ENCODE data around the gene SBNO2.
A peak's percentile ranks its signal among the peaks of the same experiment; 100 is the strongest.
"Not testable (repeated sequence)": the region's sequence is repeated elsewhere in the genome, so short reads cannot be mapped to it uniquely, and the experiment has no call there.

Gene SBNO2

GRCh38 chr19:1208830-1209229, 34.8 kb upstream of the SBNO2 start:
- not testable (repeated sequence) for DNase-seq (ENCODE audit: low read depth in 2 of 2)

- DNase-seq (ENCODE audit: low read depth in 2 of 2), result peak in 1 of 2 donors; percentile 15
Observed at GRCh38 chr19:1206864-1207450, 32.9 kb upstream of the SBNO2 start.

DNA sequence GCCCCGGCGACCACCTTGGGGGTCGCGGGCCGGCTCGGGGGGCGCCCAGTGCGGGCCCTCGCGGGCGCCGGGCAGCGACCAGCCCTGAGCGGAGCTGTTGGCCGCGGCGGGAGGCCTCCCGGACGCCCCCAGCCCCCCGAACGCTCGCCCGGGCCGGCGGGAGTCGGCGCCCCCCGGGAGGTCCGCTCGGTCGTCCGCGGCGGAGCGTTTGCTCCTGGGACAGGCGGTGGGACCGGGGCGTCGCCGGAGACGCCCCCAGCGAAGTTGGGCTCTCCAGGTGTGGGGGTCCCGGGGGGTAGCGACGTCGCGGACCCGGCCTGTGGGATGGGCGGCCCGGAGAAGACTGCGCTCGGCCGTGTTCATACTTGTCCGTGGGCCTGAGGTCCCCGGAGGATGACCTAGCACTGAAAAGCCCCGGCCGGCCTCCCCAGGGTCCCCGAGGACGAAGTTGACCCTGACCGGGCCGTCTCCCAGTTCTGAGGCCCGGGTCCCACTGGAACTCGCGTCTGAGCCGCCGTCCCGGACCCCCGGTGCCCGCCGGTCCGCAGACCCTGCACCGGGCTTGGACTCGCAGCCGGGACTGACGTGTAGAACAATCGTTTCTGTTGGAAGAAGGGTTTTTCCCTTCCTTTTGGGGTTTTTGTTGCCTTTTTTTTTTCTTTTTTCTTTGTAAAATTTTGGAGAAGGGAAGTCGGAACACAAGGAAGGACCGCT, 32.2 kb upstream of the SBNO2 start:
- DNase-seq (ENCODE audit: low read depth in 2 of 2), result peak in 1 of 2 donors; percentile 10

DNA sequence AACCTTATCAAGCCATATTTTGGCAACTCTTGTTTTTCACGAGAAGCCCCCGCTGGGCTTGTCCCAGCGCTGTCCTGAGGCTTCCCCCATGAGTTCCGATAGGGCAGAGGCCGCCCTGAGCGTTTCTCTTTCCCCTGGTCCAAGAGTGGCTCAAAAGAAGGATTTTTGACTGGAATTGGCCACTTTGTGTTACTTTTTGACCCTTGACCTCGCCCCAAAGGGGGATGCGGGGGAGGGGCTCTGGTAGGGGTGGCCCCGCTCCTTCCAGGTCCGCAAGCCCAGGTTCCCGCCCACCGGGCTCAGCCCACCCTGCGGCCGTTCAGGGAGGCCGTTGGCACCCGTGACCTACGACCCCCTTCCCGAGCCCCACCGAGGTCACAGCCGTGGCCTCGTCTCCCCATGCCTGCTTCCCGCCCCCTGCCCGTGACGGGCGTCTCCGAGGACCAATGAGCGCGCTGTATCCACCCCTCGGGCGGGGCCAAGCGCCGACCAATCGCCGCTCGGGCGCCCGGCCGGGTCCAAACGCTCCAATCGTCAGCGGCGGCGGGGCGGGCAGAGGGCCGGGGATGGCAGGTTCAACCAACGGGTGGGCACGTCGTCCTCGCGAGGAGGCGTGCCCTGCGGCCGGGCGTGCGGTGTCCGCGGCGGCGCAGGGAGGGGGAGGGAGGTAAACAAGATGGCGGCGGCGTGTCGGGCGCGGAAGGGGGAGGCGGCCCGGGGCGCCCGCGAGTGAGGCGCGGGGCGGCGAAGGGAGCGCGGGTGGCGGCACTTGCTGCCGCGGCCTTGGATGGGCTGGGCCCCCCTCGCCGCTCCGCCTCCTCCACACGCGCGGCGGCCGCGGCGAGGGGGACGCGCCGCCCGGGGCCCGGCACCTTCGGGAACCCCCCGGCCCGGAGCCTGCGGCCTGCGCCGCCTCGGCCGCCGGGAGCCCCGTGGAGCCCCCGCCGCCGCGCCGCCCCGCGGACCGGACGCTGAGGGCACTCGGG, 31.3 kb upstream of the SBNO2 start, which contains the start of gene STK11:
TSS of gene STK11 (plus strand) at position 665 of the 986 bp plus-strand sequence. CDS start 1,136 bp downstream, outside the sequence.
- peak; percentile 99 for DNase-seq (ENCODE audit: low read depth in 2 of 2)

- DNase-seq (ENCODE audit: low read depth in 2 of 2), result not testable (repeated sequence)
Observed at GRCh38 chr19:1200614-1201013, 26.5 kb upstream of the SBNO2 start.

DNA sequence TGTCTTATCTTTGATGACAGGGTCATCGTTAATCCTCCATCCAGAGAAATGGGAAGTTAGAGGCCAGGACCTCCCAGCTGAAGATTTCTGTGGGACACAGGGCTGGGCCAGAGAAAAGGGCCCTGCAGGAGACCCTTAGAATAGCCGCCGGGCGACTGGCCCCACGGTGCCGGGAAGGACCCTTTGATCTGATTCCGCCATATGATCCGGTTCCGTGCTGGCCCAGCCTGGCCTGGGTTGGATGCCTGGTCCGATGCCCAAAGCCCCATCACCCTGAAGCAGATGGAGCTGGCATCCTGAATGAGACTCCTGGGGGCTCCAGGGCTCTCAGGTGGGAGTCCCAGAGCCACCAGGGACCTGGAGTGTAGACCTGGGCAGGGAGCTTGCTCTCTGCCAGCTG, 25.5 kb upstream of the SBNO2 start:
- no peak for DNase-seq (ENCODE audit: low read depth in 2 of 2)

DNA sequence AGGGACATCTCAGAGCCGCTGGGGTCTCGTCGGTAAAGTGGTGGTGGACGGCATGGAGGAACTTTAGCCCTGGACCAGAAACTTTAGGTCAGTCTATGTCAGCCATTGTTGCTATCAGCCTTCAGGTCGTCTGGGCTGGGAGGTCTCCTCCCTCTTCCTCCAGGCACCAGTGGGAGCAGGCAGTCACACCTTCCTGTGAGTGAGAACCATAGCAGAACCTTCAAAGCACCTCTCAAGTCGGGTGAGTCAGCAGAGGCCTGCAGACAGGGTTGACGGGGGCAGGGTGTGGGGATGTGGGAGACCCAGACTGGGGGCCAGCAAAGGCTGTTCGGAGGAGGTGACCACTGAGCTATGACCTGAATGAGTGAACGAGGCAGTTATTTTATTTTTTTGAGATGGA, 15.4 kb upstream of the SBNO2 start:
- DNase-seq (ENCODE audit: low read depth in 2 of 2), result peak; percentile 39 to 41

DNA sequence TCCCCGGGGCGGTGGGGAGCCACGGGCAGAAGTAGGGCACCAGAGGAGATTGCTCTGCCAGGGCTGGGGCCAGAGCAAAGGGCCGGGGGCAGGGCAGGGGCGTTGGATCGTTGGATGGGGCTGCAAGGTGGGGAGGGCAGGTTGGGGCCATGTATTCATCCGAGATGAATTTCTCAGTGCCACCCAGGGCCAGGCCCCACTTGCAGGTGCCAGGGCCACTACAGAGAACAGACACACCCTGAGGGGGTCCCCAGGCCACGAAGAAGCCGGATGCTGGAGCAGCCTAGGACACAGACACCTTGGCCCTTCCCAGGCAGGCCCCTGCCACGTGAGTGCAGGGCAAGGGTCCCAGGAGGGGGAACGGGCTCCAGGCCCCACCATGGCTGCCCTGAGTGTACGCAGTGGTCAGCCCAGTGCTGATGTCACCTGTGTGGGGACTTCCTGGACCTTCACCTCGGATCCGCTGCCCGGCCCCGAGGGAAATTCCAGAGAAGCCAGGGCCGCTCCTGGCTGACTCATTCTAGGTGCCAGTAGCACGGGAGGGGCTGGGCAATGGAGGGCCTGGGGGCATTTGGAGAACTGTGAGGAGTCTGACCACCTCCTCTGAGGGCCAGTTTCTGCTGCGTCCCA, 9.6 kb upstream of the SBNO2 start:
- no peak for DNase-seq (ENCODE audit: low read depth in 2 of 2)

- no peak for DNase-seq (ENCODE audit: low read depth in 2 of 2)
Observed at GRCh38 chr19:1182727-1183126, 8.7 kb upstream of the SBNO2 start.

GRCh38 chr19:1182068-1182467, 8.0 kb upstream of the SBNO2 start:
- DNase-seq (ENCODE audit: low read depth in 2 of 2), result no peak

DNA sequence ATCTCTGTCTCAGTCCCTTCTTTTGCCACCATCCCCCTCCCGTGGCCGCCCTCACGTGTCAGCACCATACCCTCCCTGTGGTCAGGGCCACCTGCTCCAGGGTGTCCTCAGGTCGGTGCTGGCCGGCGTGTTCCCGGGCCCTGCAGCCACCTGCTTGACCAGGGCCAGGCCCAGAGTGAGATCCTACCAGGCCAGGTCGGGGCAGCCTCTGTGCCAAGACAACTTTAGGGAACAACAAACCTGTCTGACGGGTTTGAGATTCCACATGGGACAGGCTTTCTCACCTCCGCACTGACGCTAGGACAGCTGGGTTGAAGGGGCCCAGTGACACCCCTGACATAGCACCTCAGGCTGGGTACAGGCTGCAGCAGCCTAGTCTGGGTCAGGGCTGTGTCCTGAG, 7.5 kb upstream of the SBNO2 start:
- no peak for DNase-seq (ENCODE audit: low read depth in 2 of 2)

DNA sequence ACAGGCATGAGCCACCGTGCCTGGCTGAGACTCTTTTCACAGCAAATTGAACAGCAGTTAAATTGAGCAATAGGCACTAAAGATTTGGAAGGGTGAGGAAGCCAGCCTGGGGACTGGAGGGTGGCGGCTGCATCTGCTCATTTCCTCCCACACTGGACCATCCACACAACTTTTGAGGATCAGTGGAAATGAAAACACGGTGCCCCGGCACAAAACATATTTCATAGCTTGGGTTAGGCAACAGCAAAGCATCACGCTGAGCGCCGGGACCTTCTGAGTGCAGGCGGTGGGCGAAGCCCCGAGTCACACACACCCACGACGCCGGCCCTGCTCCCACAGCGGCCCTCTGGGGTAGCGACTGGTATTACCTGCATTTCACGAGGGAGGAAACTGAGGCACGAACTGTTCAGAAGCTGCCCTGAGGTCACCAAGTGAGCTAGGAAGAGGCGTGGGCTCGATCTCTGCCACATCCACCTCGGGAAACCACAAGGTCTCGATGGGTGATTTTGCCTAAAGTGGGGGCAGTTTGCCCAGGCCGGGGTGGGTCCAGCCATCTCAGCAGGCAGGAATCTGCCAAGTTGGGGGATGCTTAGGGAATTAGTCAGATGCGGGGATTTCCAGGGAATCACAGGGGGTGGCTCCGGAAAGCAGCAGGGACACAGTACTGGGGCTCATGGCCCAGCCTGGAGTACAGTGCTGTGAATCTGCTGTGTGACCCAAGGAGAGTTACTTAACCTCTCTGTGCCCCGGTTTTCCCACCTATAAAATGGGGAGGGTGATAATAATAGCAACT, 3.5 kb upstream of the SBNO2 start:
- DNase-seq (ENCODE audit: low read depth in 2 of 2), result no peak

DNA sequence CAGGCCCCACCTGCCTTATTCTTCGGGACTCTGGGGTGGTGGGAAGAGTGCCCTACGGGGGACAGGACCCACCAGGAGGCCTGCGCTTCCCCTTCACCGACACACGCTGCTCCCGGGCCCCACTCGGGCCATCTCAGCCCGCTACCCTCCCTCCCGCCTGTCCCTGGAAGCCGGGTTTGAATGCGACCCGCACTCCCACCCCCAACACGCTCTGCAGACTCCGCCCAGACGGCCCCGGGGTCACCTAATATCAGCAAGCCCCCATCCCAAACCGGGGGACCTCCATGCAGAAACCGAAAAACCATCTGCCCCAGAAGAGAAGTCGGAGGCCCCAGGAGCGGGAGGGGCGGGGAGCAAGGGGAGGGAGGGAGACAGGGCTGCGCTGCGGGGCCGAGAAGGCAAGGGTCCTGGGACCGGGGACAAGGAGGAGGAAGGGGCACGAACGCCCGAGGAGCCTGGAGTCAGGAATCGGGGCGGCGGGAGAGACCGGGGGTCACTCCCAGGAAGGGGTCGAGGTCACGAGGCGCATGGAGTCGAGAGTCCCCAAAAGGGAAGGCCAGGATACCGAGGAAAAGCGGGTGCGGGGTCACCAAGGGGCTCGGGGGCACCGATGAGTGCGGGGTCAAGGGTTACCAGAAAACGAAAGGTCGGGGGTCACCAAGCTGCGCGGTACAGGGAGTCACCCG, 766 bp downstream of the SBNO2 start:
- DNase-seq (ENCODE audit: low read depth in 2 of 2), result peak in 1 of 2 donors; percentile 15

GRCh38 chr19:1172353-1173158, 1.5 kb downstream of the SBNO2 start:
- DNase-seq (ENCODE audit: low read depth in 2 of 2), result no peak

DNA sequence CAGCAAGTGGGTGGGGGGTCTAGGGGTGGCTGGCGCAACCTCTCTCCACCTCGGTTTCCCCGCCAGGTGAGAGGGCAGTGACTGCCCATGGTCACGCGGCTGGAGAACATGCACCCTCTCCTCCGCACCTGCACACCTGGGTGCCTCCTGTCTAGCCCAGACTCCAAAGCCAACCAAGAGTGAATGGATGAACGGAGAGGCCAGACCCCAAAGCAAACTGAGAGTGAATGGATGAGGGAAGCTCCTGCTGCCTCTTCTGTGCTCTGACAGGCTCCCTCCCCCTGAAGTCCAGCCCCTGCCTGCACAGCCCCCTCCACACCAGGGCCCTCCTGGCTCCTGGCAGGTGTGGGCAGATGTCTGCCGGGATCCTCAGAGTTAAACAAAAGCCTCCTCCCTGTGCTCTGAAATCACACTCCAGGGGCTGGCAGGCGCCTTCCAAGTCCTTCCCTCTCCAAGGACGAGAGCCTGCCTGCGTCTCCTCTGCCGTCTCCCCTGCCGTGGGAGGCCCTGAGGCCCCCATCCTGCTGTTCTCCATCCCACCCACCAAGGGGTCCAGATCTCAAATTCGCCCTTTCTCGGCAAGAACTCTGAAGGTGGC, 2.2 kb downstream of the SBNO2 start:
- no peak for DNase-seq (ENCODE audit: low read depth in 2 of 2)

GRCh38 chr19:1170938-1171754, 2.9 kb downstream of the SBNO2 start:
- DNase-seq (ENCODE audit: low read depth in 2 of 2), result no peak

DNA sequence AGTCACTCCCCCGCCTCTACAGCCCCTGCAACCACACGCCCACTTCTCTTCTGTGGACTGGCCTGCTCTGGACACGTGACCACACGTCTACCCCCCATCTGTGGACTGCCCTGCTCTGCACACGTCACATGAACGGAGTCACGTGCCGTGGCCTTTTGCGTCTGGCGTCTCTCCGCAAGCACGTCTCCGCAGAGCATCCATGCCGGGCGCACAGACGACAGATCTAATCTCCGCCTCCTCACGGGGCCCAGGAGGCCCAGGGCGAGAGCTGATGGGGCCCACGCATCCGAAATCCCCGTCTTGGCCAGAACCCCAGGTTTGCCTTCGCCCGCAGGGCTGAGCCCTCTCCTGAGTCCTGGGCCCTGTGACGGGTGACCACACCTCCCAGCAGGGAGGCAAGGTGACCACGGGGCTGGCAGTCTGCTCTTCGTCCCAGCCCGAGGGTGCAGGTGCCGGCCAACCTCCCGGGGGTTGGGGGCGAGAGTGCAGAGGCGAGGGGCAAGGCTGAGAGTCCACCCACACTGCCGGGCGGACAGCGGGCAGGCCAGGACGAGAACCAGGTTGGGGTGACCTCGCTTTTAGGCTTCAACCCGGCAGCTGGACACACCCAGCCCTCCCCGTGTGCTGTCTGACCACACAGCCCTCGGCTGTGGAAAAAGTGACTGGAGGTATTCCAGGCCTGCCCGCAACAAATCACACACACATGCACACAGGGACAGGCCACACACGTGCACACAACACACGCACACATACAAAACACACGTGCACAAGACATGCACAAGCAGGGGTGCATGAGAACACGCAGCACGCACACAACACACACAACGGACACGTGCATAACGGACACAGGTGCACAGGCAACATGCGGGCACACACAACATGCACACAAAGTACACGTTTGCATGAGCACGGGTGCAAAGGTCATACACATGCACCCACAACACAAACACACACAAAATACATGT, 3.9 kb downstream of the SBNO2 start:
- DNase-seq (ENCODE audit: low read depth in 2 of 2), result no peak

Measured in stimulated activated CD4-positive, alpha-beta T cell treated with anti-CD3 and anti-CD28 coated beads, Interleukin-1b, Interleukin-23, amount 100 ng/mL, for 4 hours (primary cell).